WI38 (cell line): ENCODE data around the gene LEUTX.
A peak's percentile ranks its signal among the peaks of the same experiment; 100 is the strongest.

Source experiments
- H3K4me3 ChIP-seq: 2 replicates; pipeline ENCODE4 v1.5.1; 2011; ENCODE audit warnings: low read depth, mild to moderate bottlenecking, control low read depth, low read length
- CTCF ChIP-seq: IDR thresholded peaks from 2 replicates; pipeline ENCODE4 v1.5.1; 2012; ENCODE audit warnings: low read depth, mild to moderate bottlenecking, control low read depth, low read length

Gene LEUTX

GRCh38 chr19:39768786-39769185, 9.9 kb upstream of the LEUTX start:
- no peak overlapping the region for H3K4me3 ChIP-seq
- TF ChIP-seq CTCF = no peak

GRCh38 chr19:39780894-39781293, 2.2 kb downstream of the LEUTX start:
- no peak for TF ChIP-seq CTCF
- H3K4me3 ChIP-seq = no peak overlapping the region

GRCh38 chr19:39788244-39788643, 9.6 kb downstream of the LEUTX start:
- H3K4me3 ChIP-seq = no peak overlapping the region
- no peak for TF ChIP-seq CTCF

GRCh38 chr19:39792999-39793546, 14.4 kb downstream of the LEUTX start:
- TF ChIP-seq CTCF = peak; percentile 94
- peak overlapping the region; percentile 57 for H3K4me3 ChIP-seq

DNA sequence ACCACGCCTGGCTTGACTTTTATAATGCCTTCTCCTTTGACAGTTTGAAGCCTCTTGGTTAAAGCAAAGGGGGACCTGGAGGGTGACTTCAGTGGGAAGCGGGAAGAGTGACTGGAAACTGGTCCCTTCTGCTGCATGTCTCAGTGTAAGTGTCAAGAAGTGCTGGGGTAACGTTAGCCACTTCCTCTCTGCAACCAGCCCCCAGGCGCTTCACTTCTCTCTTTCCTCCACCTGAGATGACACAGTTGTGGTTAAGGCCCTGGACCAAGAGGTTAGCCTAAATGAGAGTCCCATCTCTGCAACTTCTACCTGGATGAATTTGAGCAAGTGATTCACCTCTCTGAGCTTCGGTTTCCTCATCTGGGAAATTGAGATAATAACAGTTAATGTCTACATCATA, 16.3 kb downstream of the LEUTX start:
- no peak for TF ChIP-seq CTCF
- no peak overlapping the region for H3K4me3 ChIP-seq

- H3K4me3 ChIP-seq = no peak overlapping the region
- TF ChIP-seq CTCF = no peak
Measured at GRCh38 chr19:39796000-39796498, 17.4 kb downstream of the LEUTX start.

DNA sequence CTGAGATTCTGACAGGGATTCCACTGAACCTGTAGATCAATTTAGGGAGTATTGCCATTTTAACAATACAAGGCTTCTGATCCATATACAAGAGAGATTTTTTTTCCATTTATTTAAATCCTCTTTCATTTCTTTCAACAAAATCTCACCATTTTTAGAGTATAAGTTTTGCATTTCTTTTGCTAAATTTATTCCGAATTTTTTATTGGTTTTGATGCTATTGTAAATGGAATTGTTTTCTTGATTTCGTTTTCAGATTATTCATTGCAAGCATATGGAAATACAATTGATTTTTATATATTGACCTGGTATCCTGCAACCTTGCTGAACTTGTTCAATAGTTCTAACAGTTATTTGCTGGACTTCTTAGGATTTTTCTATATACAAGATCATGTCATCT, 18.4 kb downstream of the LEUTX start:
- no peak for TF ChIP-seq CTCF
- H3K4me3 ChIP-seq = no peak overlapping the region
